ENCODE results near the gene STAT5B. TPM values are rescaled to one million over a fixed set of nuclear protein-coding genes. Genes with fewer than 3 reads are reported as not detected.
A peak's percentile ranks its signal among the peaks of the same experiment; 100 is the strongest.

STAT5B gene
- total and polyA plus RNA-seq, 2 of the 13 experiments (the other 11 are each of a cell fraction or from before 2014, with no cell fraction given), result 21.0 to 42.8 TPM

GRCh38 chr17:42182927-42183734, 93.1 kb downstream of the STAT5B start (continued):
- no peak for TF ChIP-seq STAT6 (CRISPR knock-in tag; IDR thresholded peaks at IDR 0.05; ENCODE audit: borderline replicate concordance)
- no peak for TF ChIP-seq ZNF205 (CRISPR knock-in tag; IDR thresholded peaks at IDR 0.05)
- no peak for TF ChIP-seq HBP1 (CRISPR knock-in tag; IDR thresholded peaks at IDR 0.05; ENCODE audit: low read depth)
- no peak for TF ChIP-seq SNAI1 (CRISPR knock-in tag; IDR thresholded peaks at IDR 0.05; ENCODE audit: borderline replicate concordance)
- TF ChIP-seq NR0B2 (CRISPR knock-in tag; IDR thresholded peaks at IDR 0.05), result no peak
- TF ChIP-seq ZNF766 (CRISPR knock-in tag; IDR thresholded peaks at IDR 0.05; ENCODE audit: borderline replicate concordance), result no peak
- TF ChIP-seq NR3C1 (CRISPR knock-in tag; IDR thresholded peaks at IDR 0.05), result no peak
- no peak for TF ChIP-seq ZNF703 (CRISPR knock-in tag; IDR thresholded peaks at IDR 0.05; ENCODE audit: borderline replicate concordance)
- peak; percentile 88 for TF ChIP-seq ZNF816 (CRISPR knock-in tag; IDR thresholded peaks at IDR 0.05; ENCODE audit: borderline replicate concordance)
- no peak for TF ChIP-seq PHB2 (IDR thresholded peaks at IDR 0.05; ENCODE audit: partially characterized antibody)
- no peak for TF ChIP-seq ETS1 (CRISPR knock-in tag; IDR thresholded peaks at IDR 0.05)
- TF ChIP-seq ZNF512B (CRISPR knock-in tag; IDR thresholded peaks at IDR 0.05; ENCODE audit: borderline replicate concordance), result no peak
- TF ChIP-seq KAT2B (IDR thresholded peaks at IDR 0.05; ENCODE audit: borderline replicate concordance, low read depth, low read length), result no peak
- TF ChIP-seq KLF11 (CRISPR knock-in tag; IDR thresholded peaks at IDR 0.05), result no peak
- no peak for TF ChIP-seq KDM6A (CRISPR knock-in tag; IDR thresholded peaks at IDR 0.05; ENCODE audit: low read depth)
- no peak for TF ChIP-seq TOPORS (CRISPR knock-in tag; IDR thresholded peaks at IDR 0.05)
- no peak for TF ChIP-seq IRX3 (CRISPR knock-in tag; IDR thresholded peaks at IDR 0.05; ENCODE audit: borderline replicate concordance, low read depth)
- TF ChIP-seq TARDBP (CRISPR knock-in tag; IDR thresholded peaks at IDR 0.05), result 0 out of 2 replicates have a peak, but pooled peaks have one; percentile 32
